GM18519 (cell line): ENCODE results near the gene DUOXA2.
"Not testable (repeated sequence)": the region's sequence is repeated elsewhere in the genome, so short reads cannot be mapped to it uniquely, and the experiment has no call there.

Experiments used
- ATAC-seq: cut with Tn5 transposase; IDR thresholded peaks from one replicate; pipeline ENCODE4 v1.9.1; 2021; ENCODE audit warnings: mild to moderate bottlenecking, moderate library complexity; ENCODE audit not compliant: unreplicated experiment, low FRiP score

The DUOXA2 gene

DNA sequence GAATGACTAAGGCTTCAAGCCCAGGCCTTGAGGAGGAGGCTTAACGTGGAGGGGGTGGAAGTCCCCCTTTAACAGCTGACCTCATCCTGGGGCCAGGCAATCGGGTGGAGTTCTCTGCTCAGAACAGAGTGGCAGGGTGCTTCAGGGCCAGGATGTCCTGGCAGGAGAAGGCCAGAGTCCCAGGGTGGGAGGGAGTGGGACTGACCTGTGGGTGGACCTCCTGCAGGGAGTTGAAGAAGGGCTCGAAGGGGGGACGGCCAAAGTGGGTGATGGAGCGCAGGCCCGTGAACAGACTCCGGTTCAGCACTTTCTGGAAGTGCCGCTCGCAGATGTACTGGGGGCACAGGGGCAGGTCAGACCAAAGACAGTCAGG, 19.8 kb upstream of the DUOXA2 start:
- ATAC-seq = no peak

DNA sequence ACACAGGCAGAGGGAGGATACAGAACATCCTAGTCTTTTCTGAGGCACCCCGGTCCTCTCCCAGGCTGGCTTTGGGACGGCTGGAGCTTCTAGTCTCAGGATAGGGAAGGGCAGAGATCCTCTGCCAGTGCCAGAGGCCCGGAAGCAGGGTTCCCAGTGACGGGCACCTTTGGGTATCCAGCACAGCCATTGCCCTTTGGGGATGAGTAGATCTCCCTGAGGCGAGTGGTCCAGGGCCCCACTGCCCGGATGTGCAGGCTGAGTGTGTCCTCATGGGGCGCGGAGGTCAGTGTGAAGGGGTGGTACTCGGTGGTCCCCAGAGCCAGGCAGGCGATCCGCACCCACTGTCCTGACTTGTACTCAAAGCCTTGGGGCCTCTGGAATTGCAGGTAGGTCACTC, 18.5 kb upstream of the DUOXA2 start:
- no peak for ATAC-seq

DNA sequence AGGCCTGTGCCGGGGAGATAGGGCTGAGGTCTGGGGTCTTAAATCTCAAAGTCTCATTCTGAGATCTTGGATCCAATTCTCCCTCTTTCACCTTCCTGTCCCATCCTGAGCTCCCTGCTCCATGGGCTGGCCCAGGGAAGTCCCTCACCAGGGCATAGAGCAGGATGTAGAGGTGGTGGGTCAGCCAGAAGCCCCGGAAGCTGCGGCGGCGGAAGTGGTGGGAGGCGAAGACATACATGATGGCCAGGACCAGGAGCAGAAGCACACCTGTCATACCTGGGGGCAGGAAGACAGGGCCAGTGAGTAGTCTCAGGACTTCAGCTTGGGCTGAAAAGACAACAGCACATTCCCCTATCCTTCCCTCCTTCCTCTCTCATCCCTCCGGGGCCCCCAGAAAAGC, 16.7 kb upstream of the DUOXA2 start:
- ATAC-seq = no peak

DNA sequence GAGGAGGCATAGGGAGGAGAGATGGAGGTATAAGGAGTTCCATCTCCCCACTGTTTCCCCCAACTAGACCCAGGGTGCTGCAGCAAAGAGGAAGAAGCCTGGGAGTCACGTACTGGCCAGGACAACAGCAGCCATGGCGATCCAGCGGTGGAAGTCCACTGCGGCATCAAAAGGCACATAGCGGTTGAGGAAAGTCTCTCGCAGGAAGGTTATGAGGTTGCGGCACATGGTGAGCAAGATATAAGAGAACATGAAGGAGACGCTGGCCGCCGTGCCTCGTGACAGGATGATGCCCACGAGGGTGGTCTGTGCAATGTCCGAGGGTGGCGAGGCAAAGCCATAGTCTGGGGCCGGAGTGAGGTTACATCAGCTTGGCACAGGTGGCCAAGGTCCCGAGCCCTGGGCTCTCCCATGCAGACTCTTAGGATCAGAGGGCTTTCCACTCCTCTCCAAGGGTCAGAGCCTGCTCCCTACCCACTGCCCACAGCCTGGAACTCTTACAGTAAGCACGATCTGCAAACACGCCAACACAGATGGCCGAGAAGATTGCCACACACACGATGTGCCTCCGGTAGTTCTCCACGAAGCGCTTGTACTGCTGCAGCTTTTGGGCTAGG, 14.5 kb upstream of the DUOXA2 start:
- no peak for ATAC-seq

DNA sequence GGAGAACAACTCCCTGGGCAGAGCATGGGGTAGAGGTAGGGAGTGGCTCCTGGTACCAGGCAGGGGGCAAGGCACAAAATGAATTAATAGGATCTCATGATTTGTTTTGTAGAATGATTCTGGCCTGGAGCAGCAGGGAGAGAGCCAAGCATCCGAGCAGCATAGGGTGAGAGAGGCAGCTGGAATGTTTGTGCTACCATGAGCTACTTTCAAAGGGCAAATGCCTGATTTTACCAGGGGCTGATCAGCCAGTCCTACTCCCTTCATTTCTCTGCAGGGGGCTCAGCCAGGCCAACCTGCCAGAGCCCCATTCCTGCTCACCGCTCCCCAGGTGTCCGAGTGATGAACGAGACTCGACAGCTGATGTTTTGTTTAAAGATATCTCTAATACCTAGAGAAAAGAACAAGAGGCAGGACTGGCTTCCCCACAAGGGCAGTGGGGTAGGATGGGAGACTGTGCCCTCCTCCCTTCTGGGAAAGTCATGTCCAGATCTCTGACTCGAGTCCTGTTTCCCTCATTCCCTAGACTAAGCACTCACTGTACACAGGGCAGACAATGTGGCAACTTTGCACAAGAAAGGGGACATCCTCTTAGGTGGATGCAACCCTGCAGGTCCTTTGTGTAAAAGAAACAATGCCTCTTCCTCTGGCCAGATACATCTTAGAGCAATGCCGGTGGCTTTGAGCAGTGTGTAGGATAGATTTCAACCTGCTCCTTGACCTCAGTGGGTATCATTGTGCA, 13.1 kb upstream of the DUOXA2 start:
- no peak for ATAC-seq

DNA sequence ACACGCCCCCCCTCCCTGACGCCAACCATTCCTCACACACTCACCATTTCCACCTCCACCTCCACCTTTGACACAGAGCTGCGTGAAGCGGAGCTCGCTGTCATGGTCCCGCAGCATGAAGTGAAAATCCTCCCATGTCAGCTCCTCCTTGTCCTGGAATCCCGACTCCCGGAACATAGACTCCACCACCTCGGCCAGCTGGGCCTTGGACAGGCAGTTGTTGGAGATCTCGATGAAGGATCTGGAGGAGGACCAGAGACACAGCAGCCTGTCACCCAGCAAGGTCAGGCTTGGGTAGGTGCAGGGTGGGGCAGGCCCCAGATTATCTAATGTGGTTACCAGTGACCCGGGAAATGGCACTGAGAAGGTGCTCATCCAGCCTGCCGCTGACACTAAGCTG, 12.4 kb upstream of the DUOXA2 start:
- ATAC-seq = no peak

DNA sequence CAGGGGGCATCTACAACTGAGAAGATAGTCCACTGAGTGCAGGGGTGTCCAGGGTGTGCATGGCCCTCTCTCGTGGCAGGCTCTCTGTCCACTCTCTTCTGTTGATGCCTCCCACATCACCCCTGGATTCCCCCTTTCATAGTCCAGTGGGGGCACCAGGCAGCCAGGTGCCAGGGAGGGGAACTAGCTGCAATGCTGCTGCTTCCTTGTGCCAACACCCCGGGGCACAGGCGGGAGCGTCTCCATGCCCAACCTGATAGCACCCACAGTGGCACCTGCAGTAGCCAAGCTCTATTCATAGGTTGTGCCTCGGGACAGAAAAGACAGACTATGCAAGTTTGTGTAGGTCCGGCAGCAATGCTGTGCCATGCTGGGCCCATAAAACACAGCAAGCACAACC, 11.9 kb upstream of the DUOXA2 start:
- ATAC-seq = no peak

DNA sequence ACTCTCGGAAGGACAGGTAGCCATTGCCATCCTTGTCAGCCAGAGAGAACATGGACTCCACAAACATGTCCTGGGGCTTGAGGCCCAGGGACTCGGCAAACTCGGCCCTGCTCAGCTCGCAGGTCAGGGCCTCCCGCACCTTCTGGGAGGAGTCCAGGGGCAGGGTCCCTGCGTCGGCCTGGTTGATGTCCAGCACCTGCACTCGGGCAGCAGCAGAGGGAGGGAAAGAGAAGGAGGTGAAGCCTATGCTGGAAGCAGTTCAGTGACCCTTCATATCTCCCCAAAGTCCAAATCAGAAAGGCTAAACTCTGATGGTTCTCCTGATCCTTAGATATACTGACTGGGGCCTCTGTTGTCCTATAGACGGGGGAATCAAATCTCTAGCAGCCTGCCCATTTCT, 10.0 kb upstream of the DUOXA2 start:
- not testable (repeated sequence) for ATAC-seq

DNA sequence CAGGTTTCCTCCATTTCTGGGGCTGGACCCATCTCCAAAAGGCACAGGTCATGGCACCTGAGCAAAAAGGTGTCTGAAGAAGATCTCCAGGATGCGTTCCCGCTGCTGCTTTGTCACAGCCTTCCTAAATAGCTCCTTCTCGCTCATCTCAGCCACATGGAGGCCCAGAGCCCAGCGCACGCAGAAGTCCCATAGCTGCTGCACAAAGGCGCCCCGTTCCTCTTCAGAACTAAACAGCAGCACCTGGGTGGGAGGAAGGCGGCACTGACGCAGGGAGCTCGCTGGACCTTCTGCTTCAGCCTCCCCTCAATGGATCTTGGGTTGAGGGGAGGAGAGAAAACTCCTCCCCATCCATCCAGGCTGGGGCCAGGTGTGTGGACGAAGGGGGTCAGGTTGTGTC, 8.5 kb upstream of the DUOXA2 start:
- ATAC-seq = no peak

DNA sequence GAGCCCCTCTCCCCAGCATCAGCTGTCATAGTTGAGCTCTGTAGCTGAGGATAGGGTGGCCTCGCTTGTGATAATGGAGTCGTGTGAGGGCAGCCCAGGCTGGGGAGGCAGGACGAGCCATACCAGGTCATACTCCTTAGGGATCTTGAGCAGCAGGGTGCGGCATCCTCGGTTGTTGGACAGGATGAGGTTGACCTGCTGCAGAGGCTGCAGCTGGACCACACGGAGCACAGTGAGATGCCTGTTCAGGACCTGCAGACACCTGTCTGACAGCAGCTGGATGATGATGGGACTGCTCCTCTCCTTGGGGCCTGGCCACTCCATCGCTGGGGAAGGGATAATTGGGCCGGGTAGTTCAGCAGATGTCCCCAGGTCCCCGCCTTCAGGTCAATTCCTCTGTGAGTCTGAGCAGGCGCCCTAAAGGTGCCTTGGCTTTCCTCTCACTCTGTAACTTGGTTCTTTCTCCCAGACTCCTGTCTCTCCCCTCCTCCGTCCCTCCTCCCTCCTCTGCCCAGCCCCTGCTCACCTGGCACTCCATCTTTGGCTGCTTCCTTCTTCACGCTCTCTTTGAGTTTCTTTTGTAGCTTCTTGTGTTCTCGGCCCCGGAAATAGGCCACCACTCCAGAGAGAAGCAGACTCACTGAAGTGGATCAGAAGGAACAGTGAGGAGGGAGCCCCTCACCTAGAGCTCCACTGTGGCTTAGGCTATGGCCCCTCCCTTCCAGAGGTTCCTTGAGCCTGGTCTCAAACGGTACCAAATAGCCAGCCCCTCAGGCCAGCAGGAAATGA, 7.9 kb upstream of the DUOXA2 start:
- no peak for ATAC-seq

DNA sequence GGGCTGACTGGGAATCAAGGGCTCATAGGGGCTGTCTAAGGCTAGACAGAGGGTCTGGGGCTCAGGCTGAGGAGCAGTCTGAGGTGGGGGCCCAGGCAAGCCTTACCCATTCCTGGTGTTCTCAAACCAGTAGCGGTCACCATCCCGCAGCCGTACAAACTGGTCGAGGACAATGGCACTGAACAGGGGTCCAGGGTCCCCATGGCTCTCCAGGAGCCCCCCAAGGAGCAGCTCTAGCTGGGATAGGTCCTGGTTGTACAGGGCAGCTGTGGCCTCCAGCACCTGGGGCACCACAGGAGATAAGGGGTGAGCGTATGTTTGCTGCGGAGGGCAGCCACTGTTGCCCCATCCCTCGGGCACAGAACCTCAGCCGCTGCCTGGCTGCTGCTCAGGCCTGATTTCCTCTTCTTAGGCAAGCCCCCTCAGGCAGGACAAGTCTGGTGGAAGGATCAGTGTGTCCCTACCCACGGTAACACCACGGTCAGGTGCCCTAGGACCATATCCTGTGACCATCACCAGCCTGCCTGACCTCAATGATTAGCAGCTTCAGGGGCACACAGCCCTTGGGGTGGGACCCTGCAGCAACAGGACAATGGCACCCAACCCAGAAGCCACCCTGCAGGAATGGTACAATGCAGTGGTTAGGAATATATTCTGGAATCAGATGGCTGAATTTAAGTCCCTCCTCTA, 6.0 kb upstream of the DUOXA2 start:
- no peak for ATAC-seq

DNA sequence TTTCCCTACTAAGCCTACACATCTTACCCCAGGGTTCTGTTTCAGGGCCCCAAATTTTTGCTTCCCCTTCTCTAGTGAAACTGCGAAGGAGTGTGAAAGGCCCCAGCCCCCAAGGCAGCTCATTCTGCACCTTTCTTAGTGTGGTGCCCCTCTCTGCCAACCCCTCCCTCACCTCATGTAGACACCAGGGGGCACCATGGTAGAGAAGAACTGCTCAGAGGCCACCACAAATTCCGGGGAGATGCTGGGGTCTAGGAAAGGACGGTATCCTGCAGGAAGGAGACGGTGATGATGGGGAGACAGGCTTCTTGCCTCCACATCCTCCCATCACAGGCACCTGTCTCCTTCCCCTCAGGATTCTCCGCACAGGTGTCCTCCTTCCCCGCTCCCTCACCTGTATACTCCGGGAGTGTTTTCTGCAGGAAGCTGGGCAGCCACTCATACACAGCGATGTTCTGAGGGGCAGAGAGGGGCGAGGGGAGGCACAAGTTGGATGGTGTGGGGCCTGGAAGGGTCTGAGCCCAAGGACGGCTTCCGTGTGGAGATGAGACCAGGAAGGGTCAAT, 3.8 kb upstream of the DUOXA2 start:
- no peak for ATAC-seq

DNA sequence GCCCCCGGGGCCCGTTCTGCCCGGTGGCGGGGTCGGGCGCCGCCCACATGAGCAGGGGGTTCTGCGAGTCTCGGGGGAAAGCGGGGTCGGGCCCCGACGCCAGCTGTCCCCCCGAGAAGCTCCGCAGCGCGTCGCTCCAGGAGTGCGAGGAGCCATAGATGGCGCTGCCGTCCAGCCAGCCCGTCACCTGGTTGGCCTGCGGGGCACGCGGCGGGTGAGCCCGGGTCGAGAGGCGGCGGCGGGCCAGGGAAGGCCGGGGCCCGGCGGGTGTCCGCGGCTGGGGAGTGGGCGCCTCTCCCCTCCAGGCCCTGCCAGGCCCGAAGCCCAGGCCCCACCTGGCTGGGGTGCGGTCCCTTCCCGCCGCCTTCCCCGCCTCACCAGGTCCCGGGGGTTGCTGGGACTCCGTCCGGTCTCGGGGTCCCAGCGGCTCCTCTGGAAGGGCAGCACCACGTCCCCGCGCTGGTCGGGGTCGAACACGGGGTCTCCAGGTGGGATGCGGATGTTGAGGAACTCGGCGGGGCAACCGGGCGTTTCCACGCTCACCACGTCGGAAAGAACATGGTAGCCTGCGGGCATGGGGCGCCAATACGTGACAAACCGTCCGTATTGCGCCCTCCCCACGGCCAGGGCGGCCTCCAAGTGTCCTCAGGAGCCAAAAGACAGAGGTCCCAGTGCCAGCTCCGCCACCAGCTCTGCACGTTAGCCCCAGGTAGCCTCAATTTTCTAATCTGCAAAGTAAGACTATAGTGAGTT, 2.6 kb upstream of the DUOXA2 start:
- no peak for ATAC-seq

DNA sequence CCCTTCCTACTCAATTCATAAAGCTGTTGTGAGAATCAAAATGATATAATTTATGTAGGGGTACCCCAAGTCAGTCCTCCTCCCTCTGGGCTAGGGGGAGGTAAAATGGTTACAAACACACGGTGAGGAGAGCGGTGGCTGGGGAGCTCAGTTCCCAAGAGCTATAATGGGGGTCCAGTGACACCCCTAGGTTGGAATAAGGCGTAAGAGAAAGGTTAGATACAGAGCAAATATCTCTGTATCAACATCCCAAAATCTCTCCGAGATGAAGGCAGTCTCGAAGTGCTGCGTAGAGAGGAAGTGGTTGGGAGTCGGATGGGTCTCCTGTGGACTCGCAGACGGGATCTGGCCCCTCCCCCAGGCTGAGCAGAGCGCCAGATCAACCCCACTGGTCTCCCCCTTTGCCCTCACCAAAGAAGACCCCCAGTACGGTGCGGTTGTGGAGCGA, 2.0 kb upstream of the DUOXA2 start:
- ATAC-seq = no peak

DNA sequence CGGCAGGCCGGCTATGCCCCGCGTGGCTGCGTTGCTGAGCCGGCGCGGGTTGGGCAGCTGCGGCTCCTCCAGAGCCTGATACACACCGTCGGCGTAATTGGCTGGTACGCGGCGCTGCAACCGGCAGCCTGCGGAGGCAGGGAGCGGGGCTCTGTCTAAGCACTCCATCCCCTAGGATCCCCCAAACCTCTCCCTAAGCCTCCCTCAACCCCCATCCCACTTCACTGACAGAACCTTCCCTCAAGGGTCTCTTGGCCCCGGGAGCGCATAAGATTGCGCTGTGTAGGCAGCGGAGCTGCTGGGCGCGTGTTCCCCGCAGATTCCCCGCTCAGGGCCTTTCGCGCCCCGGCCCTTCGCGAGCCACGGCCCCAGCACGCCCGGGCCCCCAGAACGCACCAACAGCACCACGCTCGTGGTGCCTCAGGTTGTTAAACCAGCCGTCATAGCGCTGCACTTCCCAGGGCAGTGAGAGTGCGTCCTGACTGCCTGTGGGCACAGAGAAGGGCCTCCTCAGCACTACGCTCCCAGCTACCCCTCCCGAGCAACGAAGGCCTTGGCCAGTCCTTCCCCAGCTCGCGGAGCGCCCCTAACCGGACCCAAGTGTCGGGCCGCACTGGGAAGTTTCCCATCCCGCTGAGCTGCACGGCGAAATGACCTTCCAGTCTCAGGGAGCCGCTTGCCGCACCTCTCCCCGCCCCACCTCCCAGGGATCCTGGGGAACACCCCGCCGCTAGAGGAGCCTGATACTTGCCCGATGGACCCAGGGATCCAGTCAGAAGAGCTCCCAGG, 1.3 kb upstream of the DUOXA2 start:
- no peak for ATAC-seq

DNA sequence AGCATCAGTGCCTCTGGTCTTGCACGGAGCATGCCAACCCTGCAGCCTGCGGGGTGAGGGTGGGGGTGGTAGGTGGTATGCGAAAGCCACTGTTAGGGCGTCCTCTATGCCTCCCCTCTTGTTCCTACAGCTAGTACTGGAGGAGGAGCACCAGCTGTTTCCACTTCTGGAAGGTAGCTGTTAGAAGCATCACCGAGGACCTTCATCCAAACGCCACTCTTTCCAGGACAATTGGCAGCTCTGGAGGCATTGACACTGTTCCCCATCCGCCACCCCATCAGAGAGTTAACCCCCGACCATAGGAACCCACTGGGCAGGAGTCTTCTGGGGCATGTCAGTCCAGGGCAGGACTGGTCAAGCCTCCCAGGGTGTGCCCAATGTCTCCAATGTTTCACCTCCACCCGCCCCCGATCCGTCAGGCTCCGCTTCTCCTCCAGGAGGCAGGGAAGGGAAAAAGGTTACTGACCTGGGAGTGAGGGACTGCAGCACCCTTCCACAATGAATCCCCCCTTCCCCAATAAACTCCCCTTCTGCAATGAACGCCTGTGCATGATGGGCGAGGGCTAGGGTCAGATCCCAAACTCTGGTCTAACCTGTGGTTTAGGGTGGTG, 641 bp upstream of the DUOXA2 start:
- no peak for ATAC-seq

DNA sequence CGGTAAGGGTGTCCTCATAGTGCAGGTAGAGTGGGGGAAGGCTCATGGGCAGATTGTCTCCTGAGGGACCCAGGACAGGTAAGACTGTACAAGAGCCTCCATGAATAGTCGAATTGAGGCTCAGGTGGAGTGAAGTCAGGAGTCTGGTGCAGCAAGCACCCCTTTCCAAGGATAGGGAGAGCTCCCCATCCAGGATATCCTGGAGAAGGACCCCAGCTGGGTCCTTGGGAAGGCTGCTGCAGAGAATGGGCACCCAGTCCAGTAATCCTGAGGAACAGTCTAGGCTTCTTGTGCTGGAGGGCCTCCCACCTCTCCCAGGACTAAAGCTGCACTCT, 592 bp downstream of the DUOXA2 start:
- ATAC-seq = no peak

DNA sequence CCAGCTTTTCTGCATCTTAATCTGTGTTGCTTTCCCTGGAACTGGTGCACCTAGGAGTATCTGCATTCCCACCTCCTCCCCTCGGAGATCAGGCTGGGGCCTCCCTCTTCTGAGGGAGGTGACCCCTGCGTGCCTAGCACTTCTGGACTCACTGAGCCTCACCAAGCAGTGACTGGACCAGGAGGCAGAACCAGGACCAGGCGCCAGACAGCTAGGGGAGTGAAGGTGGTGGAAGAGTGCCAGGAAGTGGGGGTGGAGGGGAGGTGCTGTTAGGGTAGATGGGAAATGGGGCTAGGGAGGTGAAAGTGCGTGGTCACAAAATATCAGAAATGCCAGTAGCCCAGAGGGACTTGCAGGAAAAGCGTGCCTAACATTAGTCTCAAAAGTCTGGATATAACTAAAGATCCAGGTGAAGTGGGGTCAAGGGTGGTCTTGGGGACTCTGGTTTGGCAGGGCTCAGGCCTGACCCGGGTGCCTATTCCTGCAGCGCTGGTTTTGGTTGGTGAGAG, 1.2 kb downstream of the DUOXA2 start:
- no peak for ATAC-seq

DNA sequence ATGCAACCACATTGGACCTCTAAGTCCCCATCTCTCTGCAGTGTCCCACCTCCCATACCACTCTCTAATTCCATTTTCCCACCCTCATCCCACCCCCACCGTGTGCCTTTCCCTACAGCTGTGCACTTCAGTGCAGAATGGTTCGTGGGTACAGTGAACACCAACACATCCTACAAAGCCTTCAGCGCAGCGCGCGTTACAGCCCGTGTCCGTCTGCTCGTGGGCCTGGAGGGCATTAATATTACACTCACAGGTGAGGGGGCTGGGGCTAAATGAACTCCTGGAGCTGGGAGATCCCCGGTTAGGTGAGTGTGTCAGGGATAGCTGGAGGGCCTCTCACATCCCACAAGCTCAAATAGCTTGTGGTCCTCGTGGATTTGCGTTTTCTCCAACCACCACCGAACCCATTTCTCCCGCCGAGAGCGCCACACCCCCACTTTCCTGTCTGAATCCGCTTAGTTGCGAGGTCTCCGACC, 1.9 kb downstream of the DUOXA2 start:
- ATAC-seq = no peak
